ENCODE data around the gene CALN1.

GRCh38 chr7:72112530-72112929 lies 299.6 kb downstream of the CALN1 start:
- TF ChIP-seq CTCF (IDR thresholded peaks at IDR 0.05; ENCODE audit: low read depth, low read length) (no peak), EZH2phosphoT487 (IDR thresholded peaks at IDR 0.05; ENCODE audit: low read depth) (no peak)
